ENCODE results near the gene FGFBP1.

- TF ChIP-seq, protein P1, sequence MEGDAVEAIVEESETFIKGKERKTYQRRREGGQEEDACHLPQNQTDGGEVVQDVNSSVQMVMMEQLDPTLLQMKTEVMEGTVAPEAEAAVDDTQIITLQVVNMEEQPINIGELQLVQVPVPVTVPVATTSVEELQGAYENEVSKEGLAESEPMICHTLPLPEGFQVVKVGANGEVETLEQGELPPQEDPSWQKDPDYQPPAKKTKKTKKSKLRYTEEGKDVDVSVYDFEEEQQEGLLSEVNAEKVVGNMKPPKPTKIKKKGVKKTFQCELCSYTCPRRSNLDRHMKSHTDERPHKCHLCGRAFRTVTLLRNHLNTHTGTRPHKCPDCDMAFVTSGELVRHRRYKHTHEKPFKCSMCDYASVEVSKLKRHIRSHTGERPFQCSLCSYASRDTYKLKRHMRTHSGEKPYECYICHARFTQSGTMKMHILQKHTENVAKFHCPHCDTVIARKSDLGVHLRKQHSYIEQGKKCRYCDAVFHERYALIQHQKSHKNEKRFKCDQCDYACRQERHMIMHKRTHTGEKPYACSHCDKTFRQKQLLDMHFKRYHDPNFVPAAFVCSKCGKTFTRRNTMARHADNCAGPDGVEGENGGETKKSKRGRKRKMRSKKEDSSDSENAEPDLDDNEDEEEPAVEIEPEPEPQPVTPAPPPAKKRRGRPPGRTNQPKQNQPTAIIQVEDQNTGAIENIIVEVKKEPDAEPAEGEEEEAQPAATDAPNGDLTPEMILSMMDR (conservative IDR thresholded peaks at IDR 0.05 in 1 of 2, IDR thresholded peaks at IDR 0.05 in 1 of 2; ENCODE audit: extremely low read depth in 1 of 2, insufficient read depth in 1 of 2, low read depth in 1 of 2, low read length in 2 of 2) = no peak
- TF ChIP-seq EZH2 (IDR thresholded peaks at IDR 0.05; ENCODE audit: borderline replicate concordance, low read length) = no peak
Observed at GRCh38 chr4:15988222-15988621, 49.7 kb upstream of the FGFBP1 start.

Measured in mammary epithelial cell (primary cell).